Esophagus muscularis mucosa (tissue), 4 donors: ENCODE measurements around the gene SPINT1. TPM values are rescaled to one million over a fixed set of nuclear protein-coding genes. Genes with fewer than 3 reads are reported as not detected.
A peak's percentile ranks its signal among the peaks of the same experiment; 100 is the strongest.

Experiments used
- DNase-seq: peaks from one replicate; pipeline ENCODE4 v3.0.0-alpha.2; 2017; ENCODE audit errors: extremely low spot score
- H3K27ac ChIP-seq, 4 donors: fragments of 200-600 bp; sonication (generic); replicated peaks in 1 of 4; 1 replicate in 3 of 4; 2 replicates in 1 of 4; pipeline ENCODE4 v1.5.1; 2016 to 2019; ENCODE audit warnings: mild to moderate bottlenecking in 1 of 4
- H3K27me3 ChIP-seq, 4 donors: fragments of 200-600 bp; sonication (generic); one replicate each; pipeline versions ENCODE4 v1.5.1 to v1.6.0; 2016 to 2019
- H3K36me3 ChIP-seq, 4 donors: fragments of 200-600 bp; sonication (generic); one replicate each; pipeline ENCODE4 v1.5.1; 2016 to 2019
- H3K4me1 ChIP-seq, 4 donors: fragments of 200-600 bp; sonication (generic); one replicate each; pipeline ENCODE4 v1.5.1; 2016 to 2019
- H3K4me3 ChIP-seq, 4 donors: fragments of 200-600 bp; sonication (generic); 1 replicate in 2 of 4; 2 replicates in 2 of 4; pipeline ENCODE4 v1.5.1; 2016 to 2019; ENCODE audit warnings: mild to moderate bottlenecking in 4 of 4, moderate library complexity in 1 of 4
- H3K9me3 ChIP-seq, 4 donors: fragments of 200-600 bp; sonication (generic); 1 replicate in 3 of 4; 2 replicates in 1 of 4; pipeline ENCODE4 v1.5.1; 2016 to 2019
- EP300 ChIP-seq: sonication (generic); formaldehyde crosslinking; IDR thresholded peaks from one replicate; pipeline ENCODE4 v1.6.1; 2017; ENCODE audit warnings: antibody characterized with exemption
- POLR2A ChIP-seq: fragments of 450-650 bp; IDR thresholded peaks from one replicate; pipeline ENCODE4 v1.6.1; 2017; ENCODE audit warnings: antibody characterized with exemption, moderate library complexity, mild to moderate bottlenecking, low read depth
- POLR2AphosphoS5 ChIP-seq, 2 donors: sonication (generic); formaldehyde crosslinking; IDR thresholded peaks; one replicate each; pipeline ENCODE4 v1.6.1; 2017; ENCODE audit warnings: antibody characterized with exemption in 2 of 2
- WGBS: methylation state at CpG from one replicate; pipeline ENCODE4 v1.1.5; 2018; 5-methylcytosine and 5-hydroxymethylcytosine counted together
- intact Hi-C: fragments of 100-400 bp; cut with DNase I; formaldehyde crosslinking; loops from one replicate; pipeline ENCODE4 v1.15.1; 2023
- total RNA-seq, 4 donors: library from RNA; depleted of rRNA; stranded (reverse); fragments of >200 nt; gene quantifications; one replicate each; pipeline versions ENCODE4 v1.1.0 to v1.2.1, GENCODE V29; 2016
- TF ChIP-seq, protein P1 (sequence below), 3 experiments: fragments of 200-600 bp in 2 of 3; fragments of 450-650 bp in 1 of 3; sonication (generic) in 2 of 3; IDR thresholded peaks; one replicate each; pipeline ENCODE4 v1.5.1; 2017 to 2019; ENCODE audit warnings: antibody characterized with exemption in 3 of 3, mild to moderate bottlenecking in 2 of 3, moderate library complexity in 1 of 3

The SPINT1 gene
- total RNA-seq, 4 donors from 2014 or later = 0.99 to 2.8 (median 1.8) TPM

DNA sequence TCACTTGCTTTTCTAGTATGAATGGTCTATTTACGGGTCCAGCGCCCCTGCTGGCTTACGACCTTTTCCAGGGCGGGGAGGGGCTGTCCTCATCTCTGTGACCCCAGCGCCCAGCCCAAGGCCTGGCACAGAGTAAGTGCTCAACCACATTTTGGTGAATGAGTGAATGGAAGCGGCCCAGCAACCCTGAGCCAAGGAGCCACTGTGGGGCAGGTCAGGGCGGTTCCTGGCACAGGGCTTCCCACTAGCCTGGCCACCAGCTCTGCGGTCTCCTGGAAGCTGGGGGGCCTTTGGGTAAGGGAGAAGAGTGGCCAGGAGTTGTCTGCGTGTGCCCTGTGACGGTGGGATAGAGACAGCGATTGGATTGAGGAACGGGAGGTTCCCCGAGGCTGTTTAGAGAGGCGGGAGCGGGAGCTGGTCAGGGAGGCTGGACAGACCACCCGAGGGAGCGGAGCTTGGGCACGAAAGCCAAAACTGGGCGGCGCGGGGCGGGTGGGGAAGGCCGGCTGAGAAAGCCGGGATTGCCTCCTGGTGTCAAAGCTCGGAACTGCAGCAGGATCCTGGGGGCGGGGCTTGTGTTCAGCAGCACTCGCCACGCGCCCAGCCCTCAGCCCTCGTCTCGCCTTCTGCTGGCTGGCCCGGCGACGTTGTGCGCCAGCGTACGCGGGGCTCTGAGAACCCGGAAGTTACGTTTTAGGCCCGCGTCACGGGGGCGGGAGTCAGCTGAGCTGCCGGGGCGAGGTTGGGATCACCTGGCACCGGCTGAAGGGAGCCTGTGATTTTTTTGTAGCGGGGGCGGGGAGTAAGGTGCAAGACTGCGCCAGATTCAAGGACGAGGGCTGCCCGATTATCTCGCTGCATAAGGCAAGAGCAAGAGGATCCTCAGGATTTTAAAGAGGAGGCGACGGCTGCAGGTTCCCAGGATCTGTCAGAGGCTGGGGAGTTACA lies 50.2 kb downstream of the SPINT1 start, which contains the start of gene VPS18:
Gene VPS18, plus strand, starts transcription at position 718 of the 948 bp plus-strand sequence. CDS start 319 bp downstream, outside the sequence.
- no peaks in the 10 kb centered on the region for H3K27me3 ChIP-seq
- 2% methylated on average over 12 of the region's 55 CpGs for WGBS

DNA sequence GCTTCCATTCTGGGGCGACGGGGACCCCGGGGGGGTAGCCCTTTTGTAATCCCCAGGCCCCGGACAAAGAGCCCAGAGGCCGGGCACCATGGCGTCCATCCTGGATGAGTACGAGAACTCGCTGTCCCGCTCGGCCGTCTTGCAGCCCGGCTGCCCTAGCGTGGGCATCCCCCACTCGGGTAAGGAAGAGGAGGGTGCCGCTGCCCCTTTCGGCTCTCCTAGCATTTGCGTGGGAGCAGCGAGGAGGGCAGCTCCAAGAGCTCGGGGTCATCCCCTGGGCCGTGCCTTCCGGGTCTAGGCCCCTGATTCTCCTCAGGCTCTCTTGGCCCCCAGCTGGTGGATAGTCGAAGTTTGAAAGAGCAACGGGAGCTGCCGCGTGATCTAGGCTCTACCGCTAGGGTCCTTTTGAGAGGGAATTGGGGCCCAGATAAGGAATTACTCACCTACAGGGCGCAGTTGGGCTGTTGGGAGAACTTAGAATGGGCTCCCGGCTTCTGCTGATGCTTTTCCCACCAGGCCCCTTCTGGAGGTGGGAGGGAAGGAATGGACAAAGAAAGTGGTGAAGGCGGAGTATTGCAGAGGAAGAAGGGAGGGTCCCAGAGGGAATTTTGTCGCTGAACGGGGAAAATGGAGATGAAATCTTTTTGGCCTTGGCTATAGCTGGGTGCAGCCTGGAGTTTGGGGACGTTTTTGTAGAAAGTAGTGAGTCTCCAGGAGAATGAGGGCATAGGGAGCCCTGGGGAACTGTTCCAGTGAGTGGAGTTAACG lies 51.0 kb downstream of the SPINT1 start:
- Histone ChIP-seq H3K27me3 (no peaks in the 10 kb centered on the region), H3K27ac (peak overlapping the region; percentile 88 to 97 (median 92)), H3K4me1 (peaks cover 20 to 32% (median 25%) of the 10 kb centered on the region in 4 donors), H3K36me3 (peaks cover 9 to 41% (median 38%) of the 10 kb centered on the region in 4 donors), H3K9me3 (no peaks in the 10 kb centered on the region), H3K4me3 (peak overlapping the region; percentile 57 to 84 (median 77))
- intact Hi-C loops = loop anchor here (2.0 to 5.0 kb wide), 4 partner anchors 143 to 303 kb away; partner anchors contain the start of genes INO80, KNL1 and RAD51
- TF ChIP-seq, protein P1, sequence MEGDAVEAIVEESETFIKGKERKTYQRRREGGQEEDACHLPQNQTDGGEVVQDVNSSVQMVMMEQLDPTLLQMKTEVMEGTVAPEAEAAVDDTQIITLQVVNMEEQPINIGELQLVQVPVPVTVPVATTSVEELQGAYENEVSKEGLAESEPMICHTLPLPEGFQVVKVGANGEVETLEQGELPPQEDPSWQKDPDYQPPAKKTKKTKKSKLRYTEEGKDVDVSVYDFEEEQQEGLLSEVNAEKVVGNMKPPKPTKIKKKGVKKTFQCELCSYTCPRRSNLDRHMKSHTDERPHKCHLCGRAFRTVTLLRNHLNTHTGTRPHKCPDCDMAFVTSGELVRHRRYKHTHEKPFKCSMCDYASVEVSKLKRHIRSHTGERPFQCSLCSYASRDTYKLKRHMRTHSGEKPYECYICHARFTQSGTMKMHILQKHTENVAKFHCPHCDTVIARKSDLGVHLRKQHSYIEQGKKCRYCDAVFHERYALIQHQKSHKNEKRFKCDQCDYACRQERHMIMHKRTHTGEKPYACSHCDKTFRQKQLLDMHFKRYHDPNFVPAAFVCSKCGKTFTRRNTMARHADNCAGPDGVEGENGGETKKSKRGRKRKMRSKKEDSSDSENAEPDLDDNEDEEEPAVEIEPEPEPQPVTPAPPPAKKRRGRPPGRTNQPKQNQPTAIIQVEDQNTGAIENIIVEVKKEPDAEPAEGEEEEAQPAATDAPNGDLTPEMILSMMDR (IDR thresholded peaks at IDR 0.05) = peak in 2 of 3 experiments; percentile 50 to 52
- TF ChIP-seq POLR2AphosphoS5 (IDR thresholded peaks at IDR 0.05) = no peak
- TF ChIP-seq POLR2A = no peak
- no peak for TF ChIP-seq EP300
- no peak for DNase-seq
- 5% methylated on average over 8 of the region's 33 CpGs for WGBS

More for the DNA sequence above, 50.2 kb downstream of the SPINT1 start, which contains the start of gene VPS18:
- H3K27ac ChIP-seq = peak within 1 kb of the TSS; percentile 88 to 97 (median 92)
- peak; percentile 99 for DNase-seq
- TF ChIP-seq EP300 (no peak), POLR2AphosphoS5 (IDR thresholded peaks at IDR 0.05) (peak; percentile 95 to 99), POLR2A (peak; percentile 54)
- TF ChIP-seq, protein P1 (IDR thresholded peaks at IDR 0.05) = peak in 2 of 3 experiments; percentile 99
- peak within 1 kb of the TSS; percentile 57 to 84 (median 77) for H3K4me3 ChIP-seq
- H3K4me1 ChIP-seq = peaks cover 20 to 32% (median 23%) of the 10 kb centered on the region in 4 donors
- H3K9me3 ChIP-seq = no peaks in the 10 kb centered on the region
- H3K36me3 ChIP-seq = peaks cover 0 to 33% (median 29%) of the 10 kb centered on the region in 4 donors
- intact Hi-C loops = loop anchor here (2.0 to 5.0 kb wide), 3 partner anchors 37 to 302 kb away; partner anchors contain the start of genes KNL1 and RAD51

DNA sequence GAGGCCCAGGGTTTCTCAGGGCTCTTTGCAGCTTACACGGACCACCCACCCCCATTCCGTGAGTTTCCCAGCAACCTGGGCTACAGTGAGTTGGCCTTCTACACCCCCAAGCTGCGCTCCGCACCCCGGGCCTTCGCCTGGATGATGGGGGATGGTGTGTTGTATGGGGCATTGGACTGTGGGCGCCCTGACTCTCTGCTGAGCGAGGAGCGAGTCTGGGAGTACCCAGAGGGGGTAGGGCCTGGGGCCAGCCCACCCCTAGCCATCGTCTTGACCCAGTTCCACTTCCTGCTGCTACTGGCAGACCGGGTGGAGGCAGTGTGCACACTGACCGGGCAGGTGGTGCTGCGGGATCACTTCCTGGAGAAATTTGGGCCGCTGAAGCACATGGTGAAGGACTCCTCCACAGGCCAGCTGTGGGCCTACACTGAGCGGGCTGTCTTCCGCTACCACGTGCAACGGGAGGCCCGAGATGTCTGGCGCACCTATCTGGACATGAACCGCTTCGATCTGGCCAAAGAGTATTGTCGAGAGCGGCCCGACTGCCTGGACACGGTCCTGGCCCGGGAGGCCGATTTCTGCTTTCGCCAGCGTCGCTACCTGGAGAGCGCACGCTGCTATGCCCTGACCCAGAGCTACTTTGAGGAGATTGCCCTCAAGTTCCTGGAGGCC lies 55.8 kb downstream of the SPINT1 start:
- peaks cover 24 to 59% (median 43%) of the 10 kb centered on the region in 4 donors for H3K4me1 ChIP-seq
- no peak for TF ChIP-seq EP300
- TF ChIP-seq POLR2AphosphoS5 (IDR thresholded peaks at IDR 0.05) = no peak
- TF ChIP-seq, protein P1 (IDR thresholded peaks at IDR 0.05) = no peak
- TF ChIP-seq POLR2A = no peak
- no peaks in the 10 kb centered on the region for H3K27me3 ChIP-seq
- WGBS = 94% methylated on average over 18 of the region's 33 CpGs
- no peaks in the 10 kb centered on the region for H3K9me3 ChIP-seq
- H3K27ac ChIP-seq = no peak overlapping the region
- no peak for DNase-seq
- no peak overlapping the region for H3K4me3 ChIP-seq
- intact Hi-C loops = loop anchor here (5.0 kb wide), 2 partner anchors 147 to 218 kb away; partner anchors contain the start of gene INO80
- peaks cover 35 to 83% (median 80%) of the 10 kb centered on the region in 4 donors for H3K36me3 ChIP-seq
